ENCODE results near the gene DIAPH1. TPM values are rescaled to one million over a fixed set of nuclear protein-coding genes. Genes with fewer than 3 reads are reported as not detected.
A peak's percentile ranks its signal among the peaks of the same experiment; 100 is the strongest.

Gene DIAPH1
- total RNA-seq, 3 donors from 2014 or later: 53.3 to 87.7 (median 82.7) TPM

- H3K4me3 ChIP-seq: no peak overlapping the region
- intact Hi-C loops (cut with DNase I, micrococcal nuclease): no loop called here
- no peaks in the 10 kb centered on the region for H3K4me1 ChIP-seq (ENCODE audit: low read depth)
- H3K9me3 ChIP-seq: no peaks in the 10 kb centered on the region
- no peak for ATAC-seq
- DNase-seq: no peak
- no peak for TF ChIP-seq CTCF (IDR thresholded peaks at IDR 0.05)
- H3K36me3 ChIP-seq (ENCODE audit: low read depth): peaks cover 6% of the 10 kb centered on the region
These were observed 59.3 kb downstream of the DIAPH1 start for GRCh38 chr5:141559461-141559860.

- no peak for TF ChIP-seq CTCF (IDR thresholded peaks at IDR 0.05)
- Histone ChIP-seq H3K4me3 (no peak overlapping the region), H3K4me1 (ENCODE audit: low read depth) (no peaks in the 10 kb centered on the region), H3K9me3 (no peaks in the 10 kb centered on the region), H3K36me3 (ENCODE audit: low read depth) (peaks cover 6% of the 10 kb centered on the region)
- ATAC-seq: no peak
- no peak for DNase-seq
- intact Hi-C loops (cut with DNase I, micrococcal nuclease): no loop called here
These were observed 60.6 kb downstream of the DIAPH1 start for GRCh38 chr5:141558150-141558549.

GRCh38 chr5:141557681-141558136 is 61.1 kb downstream of the DIAPH1 start:
- DNase-seq: peak; percentile 74 to 83 (median 83)
- peak; percentile 72 for ATAC-seq
- H3K4me1 ChIP-seq (ENCODE audit: low read depth): no peaks in the 10 kb centered on the region
- intact Hi-C loops (cut with DNase I, micrococcal nuclease): no loop called here
- no peaks in the 10 kb centered on the region for H3K9me3 ChIP-seq
- no peak overlapping the region for H3K4me3 ChIP-seq
- H3K36me3 ChIP-seq (ENCODE audit: low read depth): peaks cover 6% of the 10 kb centered on the region
- TF ChIP-seq CTCF (IDR thresholded peaks at IDR 0.05): peak; percentile 54

DNA sequence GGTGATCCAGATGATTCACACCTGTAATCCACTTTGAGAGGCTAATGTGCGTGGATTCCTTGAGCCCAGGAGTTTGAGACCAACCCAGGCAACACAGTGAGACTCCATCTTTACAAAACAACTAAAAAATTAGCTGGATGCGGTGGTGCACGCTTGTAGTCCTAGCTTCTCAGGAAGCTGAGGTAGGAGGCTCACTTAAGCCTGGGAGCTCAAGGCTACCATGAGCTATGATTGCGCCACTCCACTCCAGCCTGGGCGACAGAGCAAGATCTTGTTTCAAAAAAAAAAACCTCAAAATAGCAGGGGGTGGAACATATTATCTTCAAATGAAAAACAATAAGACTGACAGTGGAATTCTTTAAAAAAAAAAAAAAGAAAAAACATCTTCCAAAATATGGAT is 70.9 kb downstream of the DIAPH1 start:
- H3K36me3 ChIP-seq (ENCODE audit: low read depth): no peaks in the 10 kb centered on the region
- no peak for DNase-seq
- H3K9me3 ChIP-seq: peaks cover 23% of the 10 kb centered on the region
- H3K4me1 ChIP-seq (ENCODE audit: low read depth): no peaks in the 10 kb centered on the region
- no peak for ATAC-seq
- TF ChIP-seq CTCF (IDR thresholded peaks at IDR 0.05): no peak
- intact Hi-C loops (cut with DNase I, micrococcal nuclease): no loop called here
- no peak overlapping the region for H3K4me3 ChIP-seq

DNA sequence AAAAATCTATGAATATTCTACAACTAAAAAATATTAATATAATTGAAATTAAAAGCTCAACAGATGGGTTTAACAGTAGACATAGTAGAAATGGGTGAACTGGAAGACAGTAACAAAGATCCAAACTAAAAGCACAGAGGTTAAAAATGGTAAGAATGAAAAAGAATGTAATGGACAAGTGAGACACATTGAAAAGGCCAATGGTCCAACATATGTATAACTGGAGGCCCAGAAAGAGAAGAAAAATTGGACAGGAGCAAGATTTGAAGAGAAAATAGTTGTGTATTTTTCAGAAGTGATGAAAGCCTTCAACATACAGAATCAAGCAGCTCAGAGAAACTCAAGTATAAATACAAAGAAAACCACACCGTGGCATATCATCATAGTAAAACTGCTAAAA is 71.3 kb downstream of the DIAPH1 start:
- Histone ChIP-seq H3K4me1 (ENCODE audit: low read depth) (no peaks in the 10 kb centered on the region), H3K36me3 (ENCODE audit: low read depth) (no peaks in the 10 kb centered on the region), H3K9me3 (peaks cover 23% of the 10 kb centered on the region), H3K4me3 (no peak overlapping the region)
- no peak for TF ChIP-seq CTCF (IDR thresholded peaks at IDR 0.05)
- no peak for ATAC-seq
- intact Hi-C loops (cut with DNase I, micrococcal nuclease): no loop called here
- DNase-seq: no peak

DNA sequence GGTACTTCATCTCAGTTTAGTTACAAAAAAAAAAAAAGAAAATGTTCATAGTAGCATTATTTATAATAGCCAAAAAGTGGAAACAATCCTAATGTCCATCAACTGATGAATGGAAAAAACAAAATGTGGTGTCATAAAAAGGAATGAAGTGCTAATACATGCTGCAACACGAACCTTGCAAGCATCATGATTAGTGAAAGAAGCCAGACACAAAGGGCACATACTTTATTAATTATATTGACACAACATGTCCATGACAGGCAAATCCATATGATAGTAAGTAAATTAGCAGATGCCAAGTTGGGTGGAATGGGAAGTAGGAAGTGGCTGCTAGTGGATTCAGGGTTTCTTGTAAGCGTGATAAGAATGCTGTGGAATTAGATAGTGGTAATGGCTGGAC is 75.7 kb downstream of the DIAPH1 start:
- TF ChIP-seq CTCF (IDR thresholded peaks at IDR 0.05): no peak
- Histone ChIP-seq H3K4me1 (ENCODE audit: low read depth) (no peaks in the 10 kb centered on the region), H3K36me3 (ENCODE audit: low read depth) (no peaks in the 10 kb centered on the region), H3K9me3 (peaks cover 17% of the 10 kb centered on the region), H3K4me3 (no peak overlapping the region)
- intact Hi-C loops (cut with DNase I, micrococcal nuclease): no loop called here
- ATAC-seq (no peak), DNase-seq (no peak)
